Measurements from ENCODE around the gene CAMKMT.
A peak's percentile ranks its signal among the peaks of the same experiment; 100 is the strongest.
"Not testable (repeated sequence)": the region's sequence is repeated elsewhere in the genome, so short reads cannot be mapped to it uniquely, and the experiment has no call there.

CAMKMT gene

DNA sequence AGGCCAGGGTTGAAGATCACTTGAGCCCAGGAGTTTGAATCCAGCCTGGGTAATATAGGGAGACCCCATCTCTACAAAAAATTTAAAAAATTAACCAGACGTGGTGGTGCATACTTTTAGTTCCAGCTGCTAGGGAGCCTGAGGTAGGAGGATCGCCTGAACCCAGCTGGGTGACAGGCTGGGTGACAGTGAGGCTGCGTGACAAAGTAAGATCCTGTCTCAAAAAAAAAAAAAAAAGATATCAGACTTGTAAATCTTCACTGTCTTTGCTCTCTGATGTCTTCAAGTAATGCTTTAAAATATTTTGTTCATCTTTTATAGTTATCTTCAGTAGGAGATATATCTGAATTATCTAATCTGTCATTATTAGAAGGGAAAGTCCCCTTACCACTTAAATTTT is 10.5 kb downstream of the CAMKMT start:
- TF ChIP-seq, protein P1, sequence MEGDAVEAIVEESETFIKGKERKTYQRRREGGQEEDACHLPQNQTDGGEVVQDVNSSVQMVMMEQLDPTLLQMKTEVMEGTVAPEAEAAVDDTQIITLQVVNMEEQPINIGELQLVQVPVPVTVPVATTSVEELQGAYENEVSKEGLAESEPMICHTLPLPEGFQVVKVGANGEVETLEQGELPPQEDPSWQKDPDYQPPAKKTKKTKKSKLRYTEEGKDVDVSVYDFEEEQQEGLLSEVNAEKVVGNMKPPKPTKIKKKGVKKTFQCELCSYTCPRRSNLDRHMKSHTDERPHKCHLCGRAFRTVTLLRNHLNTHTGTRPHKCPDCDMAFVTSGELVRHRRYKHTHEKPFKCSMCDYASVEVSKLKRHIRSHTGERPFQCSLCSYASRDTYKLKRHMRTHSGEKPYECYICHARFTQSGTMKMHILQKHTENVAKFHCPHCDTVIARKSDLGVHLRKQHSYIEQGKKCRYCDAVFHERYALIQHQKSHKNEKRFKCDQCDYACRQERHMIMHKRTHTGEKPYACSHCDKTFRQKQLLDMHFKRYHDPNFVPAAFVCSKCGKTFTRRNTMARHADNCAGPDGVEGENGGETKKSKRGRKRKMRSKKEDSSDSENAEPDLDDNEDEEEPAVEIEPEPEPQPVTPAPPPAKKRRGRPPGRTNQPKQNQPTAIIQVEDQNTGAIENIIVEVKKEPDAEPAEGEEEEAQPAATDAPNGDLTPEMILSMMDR (IDR thresholded peaks at IDR 0.05; ENCODE audit: low read depth, low read length), result no peak
- no peak overlapping the region for H3K4me3 ChIP-seq (ENCODE audit: low read depth, low read length)

DNA sequence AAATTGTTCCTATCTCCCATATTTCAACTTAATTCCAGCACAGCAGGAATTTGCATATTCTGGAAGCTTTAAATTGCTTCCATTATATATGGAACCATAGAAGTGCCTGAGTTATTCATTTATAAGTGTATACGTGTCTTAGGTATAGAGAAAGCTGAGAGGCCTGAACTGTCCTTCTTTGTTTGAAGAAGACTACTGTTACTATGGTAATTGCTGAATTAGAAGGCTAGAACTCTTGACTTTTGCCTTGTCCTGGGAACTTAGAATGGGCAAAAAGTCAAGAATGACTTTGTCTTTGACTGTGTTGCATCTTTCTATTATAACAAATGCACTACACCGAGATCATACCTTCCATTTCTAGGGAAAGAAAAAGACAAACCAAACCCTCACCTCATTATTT is 15.7 kb downstream of the CAMKMT start:
- no peak overlapping the region for H3K4me3 ChIP-seq (ENCODE audit: low read depth, low read length)
- TF ChIP-seq, protein P1 (IDR thresholded peaks at IDR 0.05; ENCODE audit: low read depth, low read length), result no peak

GRCh38 chr2:44385226-44385625 is 23.5 kb downstream of the CAMKMT start:
- H3K4me3 ChIP-seq (ENCODE audit: low read depth, low read length), result not testable (repeated sequence)

DNA sequence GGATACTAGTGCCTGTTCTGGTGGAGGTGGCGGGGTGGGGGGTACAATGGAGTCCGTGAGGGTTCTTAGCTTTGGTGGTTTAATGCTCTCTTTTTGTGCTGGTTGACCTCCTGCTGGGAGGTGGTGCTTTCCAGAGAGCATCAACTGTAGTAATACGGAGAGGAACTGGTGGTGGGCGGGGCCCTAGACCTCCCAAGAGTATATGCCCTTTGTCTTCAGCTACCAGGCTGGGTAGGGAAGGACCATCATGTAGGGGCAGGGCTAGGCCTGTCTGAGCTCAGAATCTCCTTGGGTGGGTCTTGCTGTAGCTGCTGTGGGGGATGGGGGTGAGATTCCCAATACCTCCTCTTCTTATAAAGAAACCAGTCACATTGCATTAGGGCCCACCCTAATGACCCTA is 27.1 kb downstream of the CAMKMT start:
- H3K4me3 ChIP-seq (ENCODE audit: low read depth, low read length), result no peak overlapping the region
- TF ChIP-seq, protein P1 (IDR thresholded peaks at IDR 0.05; ENCODE audit: low read depth, low read length), result no peak

- no peak overlapping the region for H3K4me3 ChIP-seq (ENCODE audit: low read depth, low read length)
- TF ChIP-seq, protein P1 (IDR thresholded peaks at IDR 0.05; ENCODE audit: low read depth, low read length), result no peak
Measured at GRCh38 chr2:44389895-44390294, 28.1 kb downstream of the CAMKMT start.

GRCh38 chr2:44392338-44392943 is 30.7 kb downstream of the CAMKMT start:
- TF ChIP-seq, protein P1 (IDR thresholded peaks at IDR 0.05; ENCODE audit: low read depth, low read length), result peak; percentile 31; the same call in 1 of the 2 replicates
- H3K4me3 ChIP-seq (ENCODE audit: low read depth, low read length), result no peak overlapping the region

- H3K4me3 ChIP-seq (ENCODE audit: low read depth, low read length), result no peak overlapping the region
- TF ChIP-seq, protein P1 (IDR thresholded peaks at IDR 0.05; ENCODE audit: low read depth, low read length), result no peak
Measured at GRCh38 chr2:44397447-44398175, 35.9 kb downstream of the CAMKMT start.
